AG04450 (cell line): ENCODE data around the gene S100G. TPM values are rescaled to one million over a fixed set of nuclear protein-coding genes. Genes with fewer than 3 reads are reported as not detected.

Experiments used
- CTCF ChIA-PET: fragments of 300-600, 350-600 bp; formaldehyde crosslinking; extraction: SDS; loops from one replicate; lab custom pipeline; 2022; ENCODE audit warnings: antibody characterized with exemption, inconsistent platforms; lab: Charles Lee
- POLR2A ChIA-PET: fragments of 350-600 bp; formaldehyde crosslinking; extraction: SDS; loops from one replicate; lab custom pipeline; 2021; ENCODE audit warnings: antibody characterized with exemption, inconsistent platforms; lab: Yijun Ruan, JAX
- DNase-seq: peaks from one replicate; pipeline ENCODE4 v3.0.0-alpha.2; 2011; ENCODE audit warnings: low read depth, low spot score
- H3K27ac ChIP-seq: one replicate; pipeline ENCODE4 v1.5.1; 2012; ENCODE audit warnings: low read depth, low read length, control low read depth
- H3K27me3 ChIP-seq: one replicate; pipeline ENCODE4 v1.6.0; 2012; ENCODE audit warnings: low read length; ENCODE audit not compliant: control insufficient read depth, insufficient read depth
- H3K4me3 ChIP-seq: 2 replicates; pipeline ENCODE4 v1.5.1; 2011; ENCODE audit warnings: mild to moderate bottlenecking, low read depth, low read length, control low read depth
- H3K9me3 ChIP-seq: 2 replicates; pipeline ENCODE4 v1.5.1; 2012; ENCODE audit warnings: low read length; ENCODE audit not compliant: control insufficient read depth, insufficient read depth
- polyA plus RNA-seq: library from polyadenylated mRNA; depleted of rRNA; stranded (reverse); fragments of >200 nt; gene quantifications from 2 replicates; pipeline ENCODE4 v1.2.3, GENCODE V29; 2011
- TF ChIP-seq, protein P1 (sequence below): IDR thresholded peaks from 2 replicates; pipeline ENCODE4 v1.5.1; 2011; ENCODE audit warnings: low read depth, low read length, control low read depth, inconsistent platforms

Gene S100G
- polyA plus RNA-seq, 1 experiment = not detected

DNA sequence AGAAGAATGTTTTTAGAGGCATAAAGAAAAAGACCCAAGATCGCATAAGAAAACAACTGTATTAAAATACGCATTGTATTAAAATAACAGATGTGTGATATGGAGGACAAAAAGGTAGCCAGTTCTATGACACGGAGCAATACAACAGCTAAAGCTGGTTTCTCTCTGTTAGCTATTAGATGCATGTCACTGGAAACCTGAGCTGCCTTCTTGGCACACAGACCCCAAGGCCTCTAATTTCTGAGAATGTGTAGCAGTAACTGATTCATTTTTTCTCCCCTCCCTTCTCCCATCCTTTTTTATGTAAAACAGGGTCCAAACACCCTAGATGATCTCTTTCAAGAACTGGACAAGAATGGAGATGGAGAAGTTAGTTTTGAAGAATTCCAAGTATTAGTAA, 4.1 kb downstream of the S100G start:
- Histone ChIP-seq H3K4me3 (no peak overlapping the region), H3K27ac (no peak overlapping the region), H3K27me3 (no peaks in the 10 kb centered on the region), H3K9me3 (no peaks in the 10 kb centered on the region)
- TF ChIP-seq, protein P1, sequence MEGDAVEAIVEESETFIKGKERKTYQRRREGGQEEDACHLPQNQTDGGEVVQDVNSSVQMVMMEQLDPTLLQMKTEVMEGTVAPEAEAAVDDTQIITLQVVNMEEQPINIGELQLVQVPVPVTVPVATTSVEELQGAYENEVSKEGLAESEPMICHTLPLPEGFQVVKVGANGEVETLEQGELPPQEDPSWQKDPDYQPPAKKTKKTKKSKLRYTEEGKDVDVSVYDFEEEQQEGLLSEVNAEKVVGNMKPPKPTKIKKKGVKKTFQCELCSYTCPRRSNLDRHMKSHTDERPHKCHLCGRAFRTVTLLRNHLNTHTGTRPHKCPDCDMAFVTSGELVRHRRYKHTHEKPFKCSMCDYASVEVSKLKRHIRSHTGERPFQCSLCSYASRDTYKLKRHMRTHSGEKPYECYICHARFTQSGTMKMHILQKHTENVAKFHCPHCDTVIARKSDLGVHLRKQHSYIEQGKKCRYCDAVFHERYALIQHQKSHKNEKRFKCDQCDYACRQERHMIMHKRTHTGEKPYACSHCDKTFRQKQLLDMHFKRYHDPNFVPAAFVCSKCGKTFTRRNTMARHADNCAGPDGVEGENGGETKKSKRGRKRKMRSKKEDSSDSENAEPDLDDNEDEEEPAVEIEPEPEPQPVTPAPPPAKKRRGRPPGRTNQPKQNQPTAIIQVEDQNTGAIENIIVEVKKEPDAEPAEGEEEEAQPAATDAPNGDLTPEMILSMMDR = no peak
- DNase-seq = no peak
- POLR2A ChIA-PET = no interaction called here
- CTCF ChIA-PET = no interaction called here

DNA sequence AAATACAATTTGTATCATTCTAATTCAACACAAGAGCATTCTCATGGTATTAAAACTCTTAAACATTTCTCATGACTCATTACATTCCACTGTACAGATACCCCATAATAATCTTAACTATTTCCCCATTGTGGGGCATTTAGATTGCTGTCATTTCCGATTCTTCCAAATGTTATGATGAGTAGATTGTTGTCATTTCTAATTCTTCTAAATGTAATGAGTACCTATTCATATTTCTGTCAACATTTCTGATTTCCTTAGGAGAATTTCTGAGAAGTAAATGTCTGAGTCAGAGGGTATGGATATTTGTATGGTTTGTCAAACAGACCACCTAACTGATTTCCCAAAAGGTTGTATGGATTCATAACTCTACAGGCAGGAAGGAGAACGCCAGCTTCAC, 8.3 kb downstream of the S100G start:
- TF ChIP-seq, protein P1 = peak; percentile 21; the same call in 1 of the 2 replicates
- ChIA-PET CTCF (interaction anchor here (1.6 kb wide), 1 partner anchor 222 kb away, joined by 3 read pairs; no protein-coding TSS in a partner anchor), POLR2A (no interaction called here)
- DNase-seq = no peak
- Histone ChIP-seq H3K27me3 (no peaks in the 10 kb centered on the region), H3K9me3 (no peaks in the 10 kb centered on the region), H3K27ac (peak overlapping the region; percentile 23), H3K4me3 (no peak overlapping the region)

DNA sequence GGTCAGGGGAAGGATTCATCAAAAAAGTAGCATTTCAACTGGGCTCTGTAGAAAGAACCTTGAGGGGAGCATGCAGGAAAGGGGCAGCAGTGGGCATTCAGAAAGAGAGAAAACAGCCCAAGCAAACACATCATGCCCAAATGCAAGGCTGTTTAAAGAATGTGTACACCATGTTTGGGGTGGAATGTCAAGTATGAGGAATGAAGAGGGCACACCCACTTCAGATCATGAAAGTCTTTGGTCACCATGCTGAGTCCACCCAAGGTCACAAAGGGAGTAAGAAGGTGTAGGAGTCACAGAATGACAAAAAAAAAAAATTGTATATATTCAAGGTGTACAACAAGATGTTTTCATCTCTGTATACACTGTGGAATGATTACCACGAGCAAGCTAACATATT, 9.4 kb downstream of the S100G start:
- no peak for DNase-seq
- TF ChIP-seq, protein P1 = no peak
- POLR2A ChIA-PET = no interaction called here
- CTCF ChIA-PET = interaction anchor here (1.6 kb wide), 1 partner anchor 223 kb away, joined by 3 read pairs; no protein-coding TSS in a partner anchor
- H3K27ac ChIP-seq = peak overlapping the region; percentile 39
- no peaks in the 10 kb centered on the region for H3K27me3 ChIP-seq
- H3K9me3 ChIP-seq = no peaks in the 10 kb centered on the region
- H3K4me3 ChIP-seq = no peak overlapping the region

DNA sequence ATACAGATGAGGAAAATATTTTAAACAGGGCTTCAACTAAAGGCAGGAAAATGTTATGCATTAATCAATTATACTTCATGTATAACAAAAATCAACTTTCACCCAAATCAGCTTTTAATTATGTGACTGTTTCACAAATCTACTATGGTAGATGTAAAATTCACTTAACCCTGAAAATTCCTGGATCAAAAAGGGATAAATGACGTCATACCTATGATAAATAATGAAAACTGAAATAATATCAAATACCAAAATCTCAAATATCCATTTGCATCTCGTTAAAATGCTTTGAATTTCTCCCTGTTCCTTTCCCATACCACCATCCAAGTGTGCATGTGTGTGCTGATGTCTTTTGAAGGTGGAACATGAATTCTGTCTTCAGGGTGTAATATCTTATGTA, 11.5 kb downstream of the S100G start:
- Histone ChIP-seq H3K27ac (no peak overlapping the region), H3K9me3 (no peaks in the 10 kb centered on the region), H3K4me3 (no peak overlapping the region), H3K27me3 (no peaks in the 10 kb centered on the region)
- no peak for DNase-seq
- TF ChIP-seq, protein P1 = no peak
- ChIA-PET POLR2A (no interaction called here), CTCF (interaction anchor here (1.8 kb wide), 1 partner anchor 225 kb away, joined by 6 read pairs; no protein-coding TSS in a partner anchor)

DNA sequence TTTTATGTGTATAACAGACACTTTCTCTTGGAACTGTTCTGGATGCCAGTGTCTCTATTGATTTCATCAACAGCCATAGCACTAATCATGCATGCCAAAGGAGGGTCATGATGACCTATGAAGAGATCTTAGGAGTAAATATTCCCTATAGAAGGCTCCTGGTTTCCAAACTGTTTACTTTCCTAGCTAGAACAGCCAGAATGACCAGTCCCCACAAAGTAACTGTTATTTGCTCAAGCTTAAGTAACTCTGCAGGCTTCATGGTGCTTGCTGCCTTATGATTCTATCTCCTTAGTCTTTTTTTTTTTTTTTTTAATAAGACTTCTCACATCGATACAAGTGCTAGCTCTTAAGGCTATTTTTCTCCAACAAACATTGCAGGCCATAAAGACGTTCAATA, 12.4 kb downstream of the S100G start:
- Histone ChIP-seq H3K4me3 (no peak overlapping the region), H3K27ac (no peak overlapping the region), H3K27me3 (no peaks in the 10 kb centered on the region), H3K9me3 (no peaks in the 10 kb centered on the region)
- DNase-seq = no peak
- CTCF ChIA-PET = interaction anchor here (0.6 to 0.7 kb wide), 2 partner anchors 11 to 226 kb away, joined by 4 to 5 read pairs; no protein-coding TSS in a partner anchor
- TF ChIP-seq, protein P1 = no peak
- POLR2A ChIA-PET = interaction anchor here (0.7 kb wide), 1 partner anchor 233 kb away, joined by 5 read pairs; no protein-coding TSS in a partner anchor
